GM10248 (cell line): ENCODE data around the gene ARL15.

ENCODE experiments used
- CTCF ChIA-PET: fragments of 300-600 bp; sonication (Branson Sonifier 250); formaldehyde crosslinking; extraction: SDS; loops from one replicate; lab custom pipeline; 2021; ENCODE audit warnings: antibody characterized with exemption; lab: Yijun Ruan, JAX
- POLR2A ChIA-PET: fragments of 350-650 bp; sonication (Branson Sonifier 250); formaldehyde crosslinking; extraction: SDS; loops from one replicate; lab custom pipeline; 2020; ENCODE audit warnings: antibody characterized with exemption; lab: Yijun Ruan, JAX
- DNase-seq: peaks from one replicate; pipeline ENCODE4 v3.0.0; 2012; ENCODE audit errors: extremely low spot score
- TF ChIP-seq, protein P1 (sequence below): IDR thresholded peaks from 2 replicates; pipeline ENCODE4 v1.5.1; 2012; ENCODE audit warnings: mild to moderate bottlenecking, low read depth; ENCODE audit errors: extremely low read depth, missing control alignments, control extremely low read depth

ARL15 gene

GRCh38 chr5:53893626-53894025 lies 416.7 kb downstream of the ARL15 start:
- ChIA-PET POLR2A (no interaction called here), CTCF (no interaction called here)
- DNase-seq = no peak
- TF ChIP-seq, protein P1, sequence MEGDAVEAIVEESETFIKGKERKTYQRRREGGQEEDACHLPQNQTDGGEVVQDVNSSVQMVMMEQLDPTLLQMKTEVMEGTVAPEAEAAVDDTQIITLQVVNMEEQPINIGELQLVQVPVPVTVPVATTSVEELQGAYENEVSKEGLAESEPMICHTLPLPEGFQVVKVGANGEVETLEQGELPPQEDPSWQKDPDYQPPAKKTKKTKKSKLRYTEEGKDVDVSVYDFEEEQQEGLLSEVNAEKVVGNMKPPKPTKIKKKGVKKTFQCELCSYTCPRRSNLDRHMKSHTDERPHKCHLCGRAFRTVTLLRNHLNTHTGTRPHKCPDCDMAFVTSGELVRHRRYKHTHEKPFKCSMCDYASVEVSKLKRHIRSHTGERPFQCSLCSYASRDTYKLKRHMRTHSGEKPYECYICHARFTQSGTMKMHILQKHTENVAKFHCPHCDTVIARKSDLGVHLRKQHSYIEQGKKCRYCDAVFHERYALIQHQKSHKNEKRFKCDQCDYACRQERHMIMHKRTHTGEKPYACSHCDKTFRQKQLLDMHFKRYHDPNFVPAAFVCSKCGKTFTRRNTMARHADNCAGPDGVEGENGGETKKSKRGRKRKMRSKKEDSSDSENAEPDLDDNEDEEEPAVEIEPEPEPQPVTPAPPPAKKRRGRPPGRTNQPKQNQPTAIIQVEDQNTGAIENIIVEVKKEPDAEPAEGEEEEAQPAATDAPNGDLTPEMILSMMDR = no peak

DNA sequence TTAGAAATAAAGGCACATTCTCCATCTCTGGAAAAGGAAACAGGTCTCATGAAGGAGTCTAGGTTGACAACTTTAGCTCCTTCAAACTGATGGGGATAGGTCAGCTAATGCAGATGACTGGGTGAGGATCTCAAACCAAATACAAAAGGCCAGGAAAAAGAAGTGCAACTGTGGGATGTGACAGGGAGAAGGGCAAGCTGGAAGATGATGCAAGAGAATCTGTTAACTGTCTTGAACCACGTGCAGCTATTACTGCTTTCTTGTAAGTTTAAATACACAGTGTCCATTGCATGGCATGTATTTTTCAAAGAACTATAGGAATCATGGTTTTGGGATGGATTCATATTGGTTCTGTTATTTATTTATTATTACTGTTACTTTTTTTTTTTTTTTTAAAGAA lies 418.1 kb downstream of the ARL15 start:
- TF ChIP-seq, protein P1 = no peak
- CTCF ChIA-PET = interaction anchor here (0.9 to 1.1 kb wide), 2 partner anchors 18 to 28 kb away, joined by 3 read pairs; no protein-coding TSS in a partner anchor
- DNase-seq = no peak
- POLR2A ChIA-PET = interaction anchor here (0.6 kb wide), 1 partner anchor 425 kb away, joined by 3 read pairs; no protein-coding TSS in a partner anchor

GRCh38 chr5:53891159-53891558 lies 419.2 kb downstream of the ARL15 start:
- CTCF ChIA-PET = interaction anchor here (1.1 to 1.3 kb wide), 2 partner anchors 11 to 29 kb away, joined by 3 to 4 read pairs; no protein-coding TSS in a partner anchor
- TF ChIP-seq, protein P1 = no peak
- DNase-seq = no peak
- POLR2A ChIA-PET = no interaction called here

DNA sequence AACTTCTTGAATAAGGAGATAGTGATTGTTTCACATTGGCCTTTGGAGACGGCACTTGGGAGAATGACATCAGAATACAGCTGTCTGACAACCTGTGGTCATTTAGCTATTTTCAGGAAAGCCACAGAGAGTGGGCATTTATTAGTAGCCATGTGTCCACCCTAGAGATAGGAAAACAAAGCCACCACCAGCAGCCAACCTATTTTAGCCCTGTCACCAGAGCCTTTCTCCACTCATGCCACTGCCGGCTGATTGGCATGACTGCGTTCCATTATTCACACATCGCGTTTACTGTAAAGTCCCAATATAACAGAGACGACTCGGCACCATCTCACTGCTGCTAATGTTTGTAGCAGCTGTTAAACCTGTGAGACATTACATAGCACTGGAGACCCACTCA lies 419.9 kb downstream of the ARL15 start:
- ChIA-PET CTCF (interaction anchor here (1.3 to 2.2 kb wide), 3 partner anchors 10 to 16 kb away, joined by 4 to 9 read pairs (median 5); no protein-coding TSS in a partner anchor), POLR2A (no interaction called here)
- TF ChIP-seq, protein P1 = no peak
- no peak for DNase-seq

DNA sequence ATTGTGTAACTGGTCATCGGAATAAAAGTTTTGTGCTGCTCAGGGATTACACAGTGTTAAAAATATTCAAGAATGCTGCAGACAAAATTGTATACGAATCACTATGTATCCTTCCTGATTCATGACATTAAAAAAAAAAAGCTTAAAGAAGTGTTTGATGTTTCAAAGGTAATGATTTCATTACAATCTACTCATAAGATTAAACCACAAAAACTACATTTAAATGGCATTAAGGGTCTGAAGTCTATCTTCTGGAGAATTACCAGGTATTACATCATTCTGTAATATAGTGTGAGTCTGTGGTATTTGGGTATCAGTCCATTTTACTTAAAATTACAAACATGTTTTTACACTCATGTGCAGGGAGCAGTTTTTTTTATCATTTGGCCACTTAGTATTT lies 425.5 kb downstream of the ARL15 start:
- ChIA-PET POLR2A (no interaction called here), CTCF (no interaction called here)
- DNase-seq = no peak
- TF ChIP-seq, protein P1 = no peak

DNA sequence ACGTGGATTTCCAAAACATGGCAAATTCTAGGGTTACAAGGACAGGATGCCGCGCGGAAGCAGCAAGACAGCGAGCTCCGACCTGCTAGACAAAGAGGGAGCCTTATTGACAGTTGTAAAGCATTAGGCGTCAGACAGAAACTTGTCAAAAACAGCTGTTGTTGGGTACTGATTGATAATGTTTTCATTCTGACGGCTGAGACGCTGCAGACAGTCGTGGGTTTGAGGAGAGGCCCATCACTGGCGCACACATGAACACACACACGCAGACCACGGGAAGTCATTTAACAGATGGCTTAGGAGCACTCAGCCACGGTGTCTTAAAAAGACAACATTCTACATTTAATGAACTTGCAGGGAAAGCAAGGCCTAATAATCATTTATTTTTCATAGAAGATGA lies 426.0 kb downstream of the ARL15 start:
- ChIA-PET CTCF (no interaction called here), POLR2A (no interaction called here)
- no peak for DNase-seq
- TF ChIP-seq, protein P1 = no peak
